K562 (cell line): Measurements from ENCODE around the gene INTS6. TPM values are rescaled to one million over a fixed set of nuclear protein-coding genes. Genes with fewer than 3 reads are reported as not detected.

Experiments used
- ATAC-seq: fragments of 200-7000 bp; cut with Tn5 transposase; 3 replicates; pipeline ENCODE4 v1.9.1; 2020; ENCODE audit warnings: moderate library complexity
- BruUV-seq: library from RNA; stranded (reverse); fragments of 400-500 nt; replicated peaks from 2 replicates; lab custom pipeline; 2021; lab: Mats Ljungman, UMichigan
- CTCF ChIA-PET: fragments of 300-600 bp; formaldehyde crosslinking; extraction: SDS; loops from one replicate; lab custom pipeline; 2021; ENCODE audit warnings: low intra/inter-chr PET ratio; lab: Yijun Ruan, JAX
- POLR2A ChIA-PET: fragments of 300-600, 350-650 bp; sonication (Branson Sonifier 250); formaldehyde crosslinking; extraction: SDS; loops from one replicate; lab custom pipeline; 2021; ENCODE audit warnings: antibody characterized with exemption, inconsistent platforms; lab: Yijun Ruan, JAX
- DNase-seq, 4 experiments: peaks; one replicate each; pipeline versions ENCODE4 v3.0.0 to v3.0.0-alpha.2; 2011 to 2018; ENCODE audit warnings: low spot score in 3 of 4, mixed read lengths in 3 of 4; ENCODE audit errors: extremely low read depth in 1 of 4
- FAIRE-seq: peaks from 2 replicates; lab custom pipeline; 2011; peaks lifted over from hg19 to GRCh38; lab: Jason Lieb, UNC
- H2AFZ ChIP-seq: 2 replicates; pipeline ENCODE4 v1.6.0; 2011; ENCODE audit warnings: low read depth, low read length, control low read depth, inconsistent platforms
- H3K27ac ChIP-seq: fragments of 200-600 bp; 3 replicates; pipeline ENCODE4 v1.8.0; 2011; ENCODE audit warnings: low read depth, mild to moderate bottlenecking, control low read depth, inconsistent platforms, low read length, moderate library complexity, mixed read lengths; ENCODE audit errors: extremely low read depth
- H3K27me3 ChIP-seq, 2 experiments: fragments of 300-600 bp in 1 of 2; 2 replicates in 1 of 2; 3 replicates in 1 of 2; pipeline versions ENCODE4 v1.6.0 to v1.8.0; 2011; ENCODE audit warnings: inconsistent platforms in 2 of 2, low read length in 2 of 2, mild to moderate bottlenecking in 1 of 2, mixed read lengths in 1 of 2, moderate library complexity in 1 of 2; ENCODE audit not compliant: control insufficient read depth in 2 of 2, insufficient read depth in 2 of 2
- H3K36me3 ChIP-seq: fragments of 300-600 bp; 3 replicates; pipeline ENCODE4 v1.8.0; 2011; ENCODE audit warnings: mild to moderate bottlenecking, low read length, inconsistent platforms; ENCODE audit not compliant: control insufficient read depth, insufficient read depth
- H3K4me1 ChIP-seq, 2 experiments: fragments of 200-600 bp in 1 of 2; replicated peaks in 1 of 2; 2 replicates in 1 of 2; 3 replicates in 1 of 2; pipeline versions ENCODE4 v1.5.1 to v1.8.0; 2011; ENCODE audit warnings: inconsistent platforms in 2 of 2, low read length in 2 of 2, mild to moderate bottlenecking in 1 of 2, mixed read lengths in 1 of 2, moderate library complexity in 1 of 2; ENCODE audit not compliant: control insufficient read depth in 2 of 2, insufficient read depth in 2 of 2
- H3K4me2 ChIP-seq: 2 replicates; pipeline ENCODE4 v1.6.1; 2011; ENCODE audit warnings: low read length, control low read depth, inconsistent platforms, mixed read lengths; ENCODE audit not compliant: insufficient read depth
- H3K4me3 ChIP-seq: fragments of 200-600 bp; sonication (generic), shearing (Covaris generic); 2 replicates; pipeline ENCODE4 v1.5.1; 2016; ENCODE audit warnings: control low read depth, inconsistent platforms
- H3K79me2 ChIP-seq: fragments of 200-600 bp; 3 replicates; pipeline ENCODE4 v1.8.0; 2011; ENCODE audit warnings: low read length, inconsistent platforms; ENCODE audit not compliant: control insufficient read depth, insufficient read depth
- H3K9ac ChIP-seq, 2 experiments: 2 replicates each; pipeline versions ENCODE4 v1.6.0 to v1.6.1; 2011; ENCODE audit warnings: low read depth in 2 of 2, low read length in 2 of 2, control low read depth in 1 of 2, inconsistent platforms in 1 of 2, mild to moderate bottlenecking in 1 of 2, mixed read lengths in 1 of 2; ENCODE audit not compliant: insufficient read depth in 1 of 2
- H3K9me1 ChIP-seq: one replicate; pipeline ENCODE4 v1.6.0; 2011; ENCODE audit warnings: inconsistent platforms, mild to moderate bottlenecking, low read length, moderate library complexity; ENCODE audit not compliant: control insufficient read depth, insufficient read depth
- H3K9me3 ChIP-seq: replicated peaks from 2 replicates; pipeline ENCODE4 v1.5.1; 2011; ENCODE audit warnings: low read depth, low read length, inconsistent platforms; ENCODE audit not compliant: control insufficient read depth, insufficient read depth
- H4K20me1 ChIP-seq: replicated peaks from 2 replicates; pipeline ENCODE4 v1.6.1; 2011; ENCODE audit warnings: low read length, inconsistent platforms, mixed read lengths; ENCODE audit not compliant: control insufficient read depth, insufficient read depth
- PBX2 ChIP-seq, 2 experiments: IDR thresholded peaks in 1 of 2; conservative IDR thresholded peaks in 1 of 2; 2 replicates each; pipeline ENCODE4 v1.6.1; 2016; ENCODE audit warnings: low read depth in 2 of 2, mild to moderate bottlenecking in 1 of 2, missing compliant biosample characterization in 1 of 2, missing genetic modification characterization in 1 of 2, moderate library complexity in 1 of 2
- POLR2B ChIP-seq: fragments of 450-650 bp; IDR thresholded peaks from 2 replicates; pipeline ENCODE4 v1.6.1; 2018; ENCODE audit warnings: low read depth; ENCODE audit not compliant: partially characterized antibody
- STAG1 ChIP-seq: sonication (generic); formaldehyde crosslinking; IDR thresholded peaks from 2 replicates; pipeline ENCODE4 v1.5.0; 2020; ENCODE audit warnings: missing genetic modification reagents, borderline replicate concordance
- ZNF174 ChIP-seq: fragments of 250-450 bp; sonication (Bioruptor Pico); IDR thresholded peaks from 2 replicates; pipeline ENCODE4 v1.4.0; 2020; ENCODE audit warnings: mild to moderate bottlenecking
- ZNF23 ChIP-seq: fragments of 250-450 bp; sonication (Bioruptor Pico); IDR thresholded peaks from 2 replicates; pipeline ENCODE4 v1.4.0; 2020; ENCODE audit warnings: mild to moderate bottlenecking
- WGBS: fragments of 100-300 bp; shearing (Covaris generic); methylation state at CpG from one replicate; pipeline ENCODE4 v1.1.6; 2016; ENCODE audit warnings: low coverage, mixed read lengths; ENCODE audit not compliant: insufficient coverage; ENCODE audit errors: missing lambda C conversion rate; 5-methylcytosine and 5-hydroxymethylcytosine counted together
- in situ Hi-C: fragments of 300-500 bp; cut with MboI; formaldehyde crosslinking; loops from 4 replicates; pipeline ENCODE4 v1.15.0; 2018; ENCODE audit warnings: inconsistent platforms, mixed read lengths
- intact Hi-C: fragments of 100-400 bp; cut with micrococcal nuclease; formaldehyde crosslinking; loops from 2 replicates; pipeline ENCODE4 v1.14.2; 2022
- polyA plus RNA-seq, 8 experiments: library from polyadenylated mRNA; depleted of rRNA in 4 of 8; stranded (reverse) in 5 of 8; unstranded in 3 of 8; fragments of >200 nt; fragmentation: Nextera tagmentation in 2 of 8; fragmentation: Illumina TruSeq in 1 of 8; extraction: Ambion mirVana in 2 of 8; extraction: Trizol in 1 of 8; gene quantifications; 2 replicates each; pipeline versions ENCODE4 v1.2.1 to v1.2.3, GENCODE V29; 2011 to 2014; ENCODE audit warnings: inconsistent platforms in 1 of 8, missing spikeins in 1 of 8
- total RNA-seq, 7 experiments: library from RNA; depleted of rRNA in 6 of 7; stranded (reverse); fragments of >200 nt in 6 of 7; fragmentation: Illumina TruSeq in 2 of 7; extraction: Trizol in 2 of 7; gene quantifications; 2 replicates each; pipeline versions ENCODE4 v1.2.1 to v1.2.3, GENCODE V29; 2011 to 2021; ENCODE audit warnings: low replicate concordance in 1 of 7
- TF ChIP-seq, protein P1 (sequence below): fragments of 250-450 bp; sonication (Bioruptor Pico); IDR thresholded peaks from 2 replicates; pipeline ENCODE4 v1.8.0; 2022; ENCODE audit warnings: moderate library complexity, mild to moderate bottlenecking, inconsistent platforms
- TF ChIP-seq, protein P2 (sequence below): fragments of 450-650 bp; IDR thresholded peaks from 2 replicates; pipeline ENCODE4 v1.6.1; 2016

INTS6 gene
- total and polyA plus RNA-seq, 9 of the 15 experiments (the other 6 are each of a cell fraction or from before 2014, with no cell fraction given) = 3.7 to 29.8 (median 16.1) TPM

DNA sequence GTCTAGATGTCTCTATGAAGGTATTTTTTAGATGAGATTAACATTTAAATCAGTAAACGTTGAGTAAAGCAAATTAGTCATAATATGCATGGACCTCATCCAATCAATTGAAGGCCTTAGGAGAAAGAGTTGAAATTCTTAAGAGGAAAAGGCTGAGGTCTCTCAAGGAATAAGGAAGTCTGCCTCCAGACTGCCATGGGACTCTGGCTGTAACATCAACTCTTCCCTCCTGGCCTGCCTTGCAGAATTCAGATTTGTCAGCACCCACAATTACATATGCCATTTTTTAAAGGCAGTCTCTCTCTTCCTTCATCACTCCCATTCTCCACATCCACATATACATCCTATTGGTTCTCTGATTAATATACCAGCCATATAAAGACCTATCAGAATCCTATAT lies 28.8 kb upstream of the INTS6 start:
- H2AFZ ChIP-seq = no peak overlapping the region
- no peak overlapping the region for H3K4me3 ChIP-seq
- TF ChIP-seq ZNF23 (CRISPR knock-in tag) = no peak
- TF ChIP-seq ZNF174 = no peak
- TF ChIP-seq, protein P1, sequence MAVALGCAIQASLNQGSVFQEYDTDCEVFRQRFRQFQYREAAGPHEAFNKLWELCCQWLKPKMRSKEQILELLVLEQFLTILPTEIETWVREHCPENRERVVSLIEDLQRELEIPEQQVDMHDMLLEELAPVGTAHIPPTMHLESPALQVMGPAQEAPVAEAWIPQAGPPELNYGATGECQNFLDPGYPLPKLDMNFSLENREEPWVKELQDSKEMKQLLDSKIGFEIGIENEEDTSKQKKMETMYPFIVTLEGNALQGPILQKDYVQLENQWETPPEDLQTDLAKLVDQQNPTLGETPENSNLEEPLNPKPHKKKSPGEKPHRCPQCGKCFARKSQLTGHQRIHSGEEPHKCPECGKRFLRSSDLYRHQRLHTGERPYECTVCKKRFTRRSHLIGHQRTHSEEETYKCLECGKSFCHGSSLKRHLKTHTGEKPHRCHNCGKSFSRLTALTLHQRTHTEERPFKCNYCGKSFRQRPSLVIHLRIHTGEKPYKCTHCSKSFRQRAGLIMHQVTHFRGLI = no peak
- no peak for TF ChIP-seq STAG1 (CRISPR knock-in tag)
- TF ChIP-seq POLR2B = no peak
- TF ChIP-seq, all 486 proteins: peak for 0
- Histone ChIP-seq H3K36me3 (no peaks in the 10 kb centered on the region), H3K27ac (no peak overlapping the region), H3K9me3 (no peaks in the 10 kb centered on the region), H3K4me2 (no peak overlapping the region), H3K4me1 (no peaks in the 10 kb centered on the region), H3K9me1 (no peaks in the 10 kb centered on the region), H3K79me2 (no peaks in the 10 kb centered on the region), H3K9ac (no peak overlapping the region), H4K20me1 (no peaks in the 10 kb centered on the region), H3K27me3 (0 out of 5 replicates have a peak, but pooled peaks cover 0 to 5% of the 10 kb centered on the region in 2 experiments)
- 0% methylated on average over 1 of the region's 1 CpG for WGBS
- in situ Hi-C loops (no loop called here), intact Hi-C loops (no loop called here)
- ChIA-PET CTCF (no interaction called here), POLR2A (interaction anchor here (1.4 kb wide), 1 partner anchor 28 kb away, joined by 6 read pairs; the partner anchor contains the start of gene INTS6)
- ATAC-seq (no peak), DNase-seq (no peak), FAIRE-seq (no peak)
- BruUV-seq = no TSS peak

- TF ChIP-seq PBX2 (CRISPR knock-in tag; IDR thresholded peaks at IDR 0.05; ENCODE audit: low read depth) = no peak
- TF ChIP-seq PBX2 (tag; conservative IDR thresholded peaks at IDR 0.05; ENCODE audit: low read depth) = no peak
- TF ChIP-seq, protein P2, sequence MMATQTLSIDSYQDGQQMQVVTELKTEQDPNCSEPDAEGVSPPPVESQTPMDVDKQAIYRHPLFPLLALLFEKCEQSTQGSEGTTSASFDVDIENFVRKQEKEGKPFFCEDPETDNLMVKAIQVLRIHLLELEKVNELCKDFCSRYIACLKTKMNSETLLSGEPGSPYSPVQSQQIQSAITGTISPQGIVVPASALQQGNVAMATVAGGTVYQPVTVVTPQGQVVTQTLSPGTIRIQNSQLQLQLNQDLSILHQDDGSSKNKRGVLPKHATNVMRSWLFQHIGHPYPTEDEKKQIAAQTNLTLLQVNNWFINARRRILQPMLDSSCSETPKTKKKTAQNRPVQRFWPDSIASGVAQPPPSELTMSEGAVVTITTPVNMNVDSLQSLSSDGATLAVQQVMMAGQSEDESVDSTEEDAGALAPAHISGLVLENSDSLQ = peak; percentile 30; the same call in 1 of the 2 replicates
- Histone ChIP-seq H3K9ac (no peak overlapping the region), H3K9me3 (no peaks in the 10 kb centered on the region), H3K27ac (no peak overlapping the region), H3K27me3 (0 out of 5 replicates have a peak, but pooled peaks cover 0 to 5% of the 10 kb centered on the region in 2 experiments), H3K36me3 (no peaks in the 10 kb centered on the region), H3K79me2 (no peaks in the 10 kb centered on the region), H2AFZ (no peak overlapping the region), H3K4me3 (no peak overlapping the region), H3K4me1 (no peaks in the 10 kb centered on the region), H3K4me2 (no peak overlapping the region), H3K9me1 (no peaks in the 10 kb centered on the region), H4K20me1 (no peaks in the 10 kb centered on the region)
- no peak for ATAC-seq
- no peak for DNase-seq
- no TSS peak for BruUV-seq
- POLR2A ChIA-PET = no interaction called here
- intact Hi-C loops (no loop called here), in situ Hi-C loops (no loop called here)
- no peak for FAIRE-seq
- CTCF ChIA-PET = no interaction called here
- 11% methylated on average over 2 of the region's 2 CpGs for WGBS
These were observed 26.3 kb upstream of the INTS6 start for GRCh38 chr13:51479199-51479523.
